Heart left ventricle (tissue), 16 donors: ENCODE results near the gene PRKAG2. TPM values are rescaled to one million over a fixed set of nuclear protein-coding genes. Genes with fewer than 3 reads are reported as not detected.

Experiments used
- ATAC-seq, 4 donors: fragments of 200-7000 bp; cut with Tn5 transposase; one replicate each; pipeline ENCODE4 v1.9.1; 2020 to 2022; ENCODE audit warnings: moderate library complexity in 4 of 4, mild to moderate bottlenecking in 3 of 4, moderate number of reproducible peaks in 1 of 4
- DNase-seq, 5 donors: peaks; one replicate each; pipeline ENCODE4 v3.0.0-alpha.2; 2020
- H3K27ac ChIP-seq, 12 donors: fragments of 200-600 bp; sonication (generic) in 4 of 12; one replicate each; pipeline versions ENCODE4 v1.5.0 to v1.8.0; 2016 to 2022; ENCODE audit warnings: mild to moderate bottlenecking in 2 of 12
- H3K27me3 ChIP-seq, 9 donors: fragments of 200-600 bp; sonication (generic) in 2 of 9; one replicate each; pipeline versions ENCODE4 v1.5.1 to v1.8.0; 2016 to 2022; ENCODE audit warnings: mild to moderate bottlenecking in 3 of 9
- H3K36me3 ChIP-seq, 9 donors: fragments of 200-600 bp; sonication (generic) in 2 of 9; one replicate each; pipeline versions ENCODE4 v1.5.0 to v1.8.0; 2018 to 2022; ENCODE audit warnings: mild to moderate bottlenecking in 2 of 9
- H3K4me1 ChIP-seq, 12 donors: fragments of 200-600 bp; sonication (generic) in 4 of 12; one replicate each; pipeline versions ENCODE4 v1.5.0 to v1.8.0; 2016 to 2022; ENCODE audit warnings: mild to moderate bottlenecking in 3 of 12
- H3K4me3 ChIP-seq, 12 donors: fragments of 200-600 bp; sonication (generic) in 4 of 12; one replicate each; pipeline versions ENCODE4 v1.5.0 to v1.8.0; 2017 to 2022; ENCODE audit warnings: mild to moderate bottlenecking in 9 of 12, moderate library complexity in 4 of 12
- H3K9me3 ChIP-seq, 12 donors: fragments of 200-600 bp; sonication (generic) in 4 of 12; one replicate each; pipeline versions ENCODE4 v1.5.0 to v1.8.0; 2016 to 2022; ENCODE audit warnings: mild to moderate bottlenecking in 1 of 12
- POLR2A ChIP-seq, 2 donors: fragments of 450-650 bp; IDR thresholded peaks; one replicate each; pipeline ENCODE4 v1.6.1; 2017; ENCODE audit warnings: antibody characterized with exemption in 2 of 2, mild to moderate bottlenecking in 2 of 2, moderate library complexity in 2 of 2
- WGBS, 4 donors: extraction: QIAGEN DNeasy Blood & Tissue Kit in 2 of 4; methylation state at CpG; one replicate each; pipeline versions ENCODE4 v1.1.5 to v1.1.7; 2013 to 2018; 5-methylcytosine and 5-hydroxymethylcytosine counted together
- intact Hi-C, 10 donors: fragments of 100-400 bp; cut with DNase I; formaldehyde crosslinking; loops; one replicate each; pipeline versions ENCODE4 v1.11.1 to v1.14.2; 2022
- polyA plus RNA-seq, 2 donors: library from polyadenylated mRNA; stranded (reverse); fragments of 200-250 nt; gene quantifications; one replicate each; pipeline ENCODE4 v1.2.3, GENCODE V29; 2013
- total RNA-seq, 9 donors: library from RNA; depleted of rRNA in 2 of 9; stranded (reverse); fragments of >200 nt in 2 of 9; fragmentation: NEBNext Ultra II Directional in 3 of 9; extraction: Animal tissue kit (Norgen Biotek cat#: 25700) in 3 of 9; gene quantifications; one replicate each; pipeline versions ENCODE4 v1.1.0 to v1.2.4, GENCODE V29; 2016 to 2023
- TF ChIP-seq, protein P1 (sequence below), 12 donors: fragments of 200-600 bp; sonication (generic) in 4 of 12; IDR thresholded peaks; one replicate each; pipeline versions ENCODE4 v1.5.0 to v1.8.0; 2018 to 2022; ENCODE audit warnings: antibody characterized with exemption in 12 of 12, mild to moderate bottlenecking in 5 of 12
- donor health status: ischemic (EF 13 %, LVEDD 7.1; RV severe dilation, severe dysfunction).
- donor health status: healthy with polysubstance abuse.
- donor health status: DM: no; HTN: yes; CAD: no.
- donor health status: DM: no; HTN: no; CAD: no.
- donor health status: ischemic (EF 25% LVEDD 6.9; RV normal size, moderate dysfunction).
- donor health status: ischemic (EF 25% LVEDD 5.7; RV mildly dilated, moderate dysfunction).
- donor health status: healthy.
- donor health status: DM: yes; HTN: yes; CAD: no.
- donor health status: ischemic (EF 35%, LVEDD 5.7; RV mildly dilated, moderate dysfunction).
- donor health status: nonischemic (EF 11% LVEDD 7.7; RV severe dilation, severe dysfunction).
- donor health status: DM: yes; HTN: yes; CAD: no.
- donor health status: PGD.
- donor health status: ischemic (EF 29% LVEDD 5.4; RV normal size, mild dysfunction).
- donor health status: nonischemic (EF 23%, LVEDD 6.1; RV moderate dilation, normal function).

The PRKAG2 gene
- total and polyA plus RNA-seq, 11 donors: 50.2 to 179 (median 108) TPM

DNA sequence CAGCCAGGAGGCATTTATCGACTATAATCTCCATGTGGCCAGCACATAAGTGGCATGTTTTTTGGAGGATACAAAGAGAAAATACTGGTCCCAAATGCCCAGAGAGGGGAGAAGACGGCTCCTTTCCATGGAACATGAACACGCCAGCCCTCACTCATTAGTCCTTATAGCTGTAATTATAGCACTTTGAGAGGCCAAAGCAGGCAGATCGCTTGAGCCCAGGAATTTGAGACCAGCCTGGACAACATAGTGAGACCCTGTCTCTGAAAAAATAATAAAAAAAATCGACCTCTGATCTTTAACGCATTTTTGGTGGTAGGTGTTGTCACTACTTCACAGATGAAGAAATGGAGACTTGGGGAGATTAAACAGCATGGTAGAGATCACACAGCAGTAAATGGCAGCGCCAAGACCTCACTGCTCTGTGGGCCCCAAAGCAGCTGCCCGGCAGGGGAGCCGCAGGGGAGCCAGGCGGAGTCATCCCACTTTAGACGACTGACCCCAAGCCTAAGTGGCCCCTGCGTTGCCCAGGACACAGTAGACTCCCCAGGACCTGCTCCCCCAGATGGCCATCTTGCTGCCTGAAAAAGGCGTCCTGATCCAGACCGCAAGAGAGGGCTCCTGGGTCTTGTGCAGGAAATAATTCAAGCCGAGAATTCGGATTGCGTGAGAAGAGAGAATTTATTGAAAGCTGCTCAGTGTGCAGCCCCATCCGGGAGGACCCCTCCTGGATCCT lies 21.2 kb upstream of the PRKAG2 start:
- Histone ChIP-seq H3K4me1 (no peaks in the 10 kb centered on the region), H3K36me3 (no peaks in the 10 kb centered on the region), H3K9me3 (no peaks in the 10 kb centered on the region), H3K27ac (no peak overlapping the region), H3K27me3 (peaks cover 0 to 16% (median 0%) of the 10 kb centered on the region in 9 donors), H3K4me3 (no peak overlapping the region)
- intact Hi-C loops: no loop called here
- ATAC-seq: no peak
- 83 to 87% (median 85%) methylated on average over 18 of the region's 18 CpGs for WGBS, 4 donors
- TF ChIP-seq POLR2A (IDR thresholded peaks at IDR 0.05): no peak
- TF ChIP-seq, protein P1, sequence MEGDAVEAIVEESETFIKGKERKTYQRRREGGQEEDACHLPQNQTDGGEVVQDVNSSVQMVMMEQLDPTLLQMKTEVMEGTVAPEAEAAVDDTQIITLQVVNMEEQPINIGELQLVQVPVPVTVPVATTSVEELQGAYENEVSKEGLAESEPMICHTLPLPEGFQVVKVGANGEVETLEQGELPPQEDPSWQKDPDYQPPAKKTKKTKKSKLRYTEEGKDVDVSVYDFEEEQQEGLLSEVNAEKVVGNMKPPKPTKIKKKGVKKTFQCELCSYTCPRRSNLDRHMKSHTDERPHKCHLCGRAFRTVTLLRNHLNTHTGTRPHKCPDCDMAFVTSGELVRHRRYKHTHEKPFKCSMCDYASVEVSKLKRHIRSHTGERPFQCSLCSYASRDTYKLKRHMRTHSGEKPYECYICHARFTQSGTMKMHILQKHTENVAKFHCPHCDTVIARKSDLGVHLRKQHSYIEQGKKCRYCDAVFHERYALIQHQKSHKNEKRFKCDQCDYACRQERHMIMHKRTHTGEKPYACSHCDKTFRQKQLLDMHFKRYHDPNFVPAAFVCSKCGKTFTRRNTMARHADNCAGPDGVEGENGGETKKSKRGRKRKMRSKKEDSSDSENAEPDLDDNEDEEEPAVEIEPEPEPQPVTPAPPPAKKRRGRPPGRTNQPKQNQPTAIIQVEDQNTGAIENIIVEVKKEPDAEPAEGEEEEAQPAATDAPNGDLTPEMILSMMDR (IDR thresholded peaks at IDR 0.05): no peak
- no peak for DNase-seq

DNA sequence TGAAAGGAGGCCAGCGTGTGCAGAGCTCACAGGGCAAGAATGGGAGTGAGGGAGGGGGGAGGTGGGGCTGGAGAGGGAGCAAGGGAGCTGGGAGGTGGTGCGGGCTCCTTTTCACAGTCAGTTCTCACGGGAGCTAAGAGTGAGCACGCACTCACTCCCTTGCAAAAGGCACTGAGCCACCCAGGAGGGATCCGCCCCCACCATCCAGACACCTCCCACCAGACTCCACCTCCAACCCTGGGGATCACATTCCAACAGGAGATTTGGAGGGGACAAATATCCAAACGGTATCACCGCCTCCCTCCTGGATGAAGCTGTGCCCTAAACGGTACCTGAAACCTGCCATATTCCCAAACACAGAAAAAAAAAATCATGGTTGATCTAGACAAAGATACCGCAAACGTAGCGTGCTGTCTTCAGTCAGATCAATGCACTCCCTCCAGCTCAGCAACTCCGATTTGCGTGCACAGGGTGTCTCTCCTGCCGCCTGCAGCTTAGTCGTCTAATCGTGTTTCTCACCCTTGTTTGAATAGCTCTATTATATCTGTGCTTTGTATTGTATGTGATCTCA lies 20.3 kb upstream of the PRKAG2 start:
- Histone ChIP-seq H3K4me1 (no peaks in the 10 kb centered on the region), H3K36me3 (no peaks in the 10 kb centered on the region), H3K9me3 (no peaks in the 10 kb centered on the region), H3K27me3 (peaks cover 0 to 16% (median 0%) of the 10 kb centered on the region in 9 donors), H3K4me3 (peak overlapping the region in 1 of 12 donors; percentile 5), H3K27ac (no peak overlapping the region)
- WGBS, 4 donors: 13 to 22% (median 19%) methylated on average over 16 of the region's 16 CpGs
- intact Hi-C loops: no loop called here
- DNase-seq (no peak), ATAC-seq (peak in 3 of 4 donors; percentile 28 to 51 (median 43))
- TF ChIP-seq, protein P1 (IDR thresholded peaks at IDR 0.05): peak in 1 of 12 donors; percentile 13
- TF ChIP-seq POLR2A (IDR thresholded peaks at IDR 0.05): no peak

DNA sequence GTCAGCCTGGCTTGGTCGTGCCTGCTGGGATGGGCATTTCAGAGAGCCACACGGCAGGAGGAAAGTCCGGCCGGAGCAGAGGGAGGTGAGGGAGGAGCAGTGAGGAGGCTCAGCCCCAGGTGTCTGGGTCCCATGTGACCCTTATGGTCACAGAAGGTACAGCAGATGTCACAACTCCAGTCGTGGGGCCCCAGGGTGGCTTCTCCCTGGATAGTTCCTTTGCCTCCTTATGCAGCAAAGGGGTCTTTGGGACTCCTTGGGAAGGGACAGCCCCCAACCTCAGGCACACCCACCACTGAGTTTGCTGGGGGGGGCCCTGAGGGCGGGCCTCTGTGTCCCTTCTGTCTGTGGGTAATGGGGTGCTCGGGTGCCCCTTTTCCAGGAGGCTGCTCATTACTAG lies 19.6 kb upstream of the PRKAG2 start:
- peaks cover 0 to 7% (median 0%) of the 10 kb centered on the region in 12 donors for H3K4me1 ChIP-seq

DNA sequence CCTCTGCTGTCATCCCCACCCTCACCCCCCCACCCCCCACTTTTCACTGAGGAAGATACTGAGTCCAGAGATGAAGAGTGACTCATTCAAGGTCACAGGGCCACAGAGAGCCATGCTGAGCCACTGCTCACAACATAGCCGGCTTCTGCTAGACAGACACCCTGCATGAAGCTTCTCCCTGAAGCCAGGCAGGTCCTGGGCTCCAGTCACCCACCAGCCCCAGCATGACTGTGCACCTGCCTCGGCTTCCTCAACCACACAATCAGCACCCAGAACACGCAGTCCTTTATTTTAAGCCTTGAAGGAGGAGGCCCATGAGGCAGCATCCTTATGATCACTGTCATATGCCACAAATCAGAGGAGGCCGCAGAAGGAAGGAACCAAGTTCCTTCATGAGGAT lies 19.2 kb upstream of the PRKAG2 start:
- intact Hi-C loops: no loop called here
- no peak for DNase-seq
- Histone ChIP-seq H3K4me1 (peaks cover 0 to 8% (median 0%) of the 10 kb centered on the region in 12 donors), H3K27me3 (peaks cover 0 to 25% (median 0%) of the 10 kb centered on the region in 9 donors), H3K4me3 (no peak overlapping the region), H3K9me3 (no peaks in the 10 kb centered on the region), H3K27ac (no peak overlapping the region), H3K36me3 (no peaks in the 10 kb centered on the region)
- TF ChIP-seq, protein P1 (IDR thresholded peaks at IDR 0.05): no peak
- TF ChIP-seq POLR2A (IDR thresholded peaks at IDR 0.05): no peak
- no peak for ATAC-seq
- WGBS, 4 donors: 83 to 92% (median 89%) methylated on average over 1 to 4 of the region's 4 CpGs

More for the DNA sequence above, 19.6 kb upstream of the PRKAG2 start:
- ATAC-seq (no peak), DNase-seq (no peak)
- H3K36me3 ChIP-seq: no peaks in the 10 kb centered on the region
- no peak overlapping the region for H3K27ac ChIP-seq
- no peak overlapping the region for H3K4me3 ChIP-seq
- H3K27me3 ChIP-seq: peaks cover 0 to 21% (median 0%) of the 10 kb centered on the region in 9 donors
- TF ChIP-seq POLR2A (IDR thresholded peaks at IDR 0.05): no peak
- TF ChIP-seq, protein P1 (IDR thresholded peaks at IDR 0.05): no peak
- intact Hi-C loops: no loop called here
- H3K9me3 ChIP-seq: no peaks in the 10 kb centered on the region
- 73 to 84% (median 79%) methylated on average over 4 to 7 of the region's 7 CpGs for WGBS, 4 donors
